Neural cell (in vitro differentiated cells): Measurements from ENCODE around the gene ITPR2. TPM values are rescaled to one million over a fixed set of nuclear protein-coding genes. Genes with fewer than 3 reads are reported as not detected.

ENCODE experiments used
- H2AFZ ChIP-seq: fragments of 200-600, 300-800 bp; sonication (generic), shearing (Covaris generic); 2 replicates; pipeline ENCODE4 v1.6.0; 2014; ENCODE audit warnings: low read depth, mild to moderate bottlenecking, antibody characterized with exemption, low read length, moderate library complexity
- H3F3A ChIP-seq: fragments of 200-600 bp; shearing (Covaris generic); 2 replicates; pipeline ENCODE4 v1.6.1; 2016; ENCODE audit warnings: mild to moderate bottlenecking, moderate library complexity, mixed read lengths, antibody characterized with exemption, low read length; ENCODE audit not compliant: insufficient read depth, poor library complexity, severe bottlenecking
- H3K27ac ChIP-seq: fragments of 200-600, 300-800 bp; sonication (generic), shearing (Covaris generic); 2 replicates; pipeline ENCODE4 v1.5.1; 2014; ENCODE audit warnings: mild to moderate bottlenecking, low read length, moderate library complexity
- H3K27me3 ChIP-seq: fragments of 300-800, 200-600 bp; sonication (generic), shearing (Covaris generic); 2 replicates; pipeline ENCODE4 v1.6.0; 2014; ENCODE audit warnings: mild to moderate bottlenecking, low read depth, low read length, moderate library complexity; ENCODE audit not compliant: insufficient read depth
- H3K36me3 ChIP-seq: fragments of 300-800, 200-600 bp; sonication (generic), shearing (Covaris generic); 2 replicates; pipeline ENCODE4 v1.5.1; 2014; ENCODE audit warnings: mild to moderate bottlenecking, antibody characterized with exemption, low read length, moderate library complexity; ENCODE audit not compliant: insufficient read depth
- H3K4me2 ChIP-seq: fragments of 300-800, 200-600 bp; sonication (generic), shearing (Covaris generic); 2 replicates; pipeline ENCODE4 v1.6.0; 2014; ENCODE audit warnings: mild to moderate bottlenecking, low read length
- H3K4me3 ChIP-seq: fragments of 300-800, 200-600 bp; sonication (generic), shearing (Covaris generic); 2 replicates; pipeline ENCODE4 v1.5.1; 2014; ENCODE audit warnings: mild to moderate bottlenecking, low read length, moderate library complexity
- H3K79me2 ChIP-seq: fragments of 200-600 bp; shearing (Covaris generic); replicated peaks from 2 replicates; pipeline ENCODE4 v1.6.0; 2014; ENCODE audit warnings: mild to moderate bottlenecking, low read length, moderate library complexity; ENCODE audit not compliant: insufficient read depth
- H3K9ac ChIP-seq: fragments of 300-800, 200-600 bp; sonication (generic), shearing (Covaris generic); 2 replicates; pipeline ENCODE4 v1.6.1; 2016; ENCODE audit warnings: mild to moderate bottlenecking, low read length, mixed read lengths
- H3K9me2 ChIP-seq: fragments of 200-600 bp; shearing (Covaris generic); 2 replicates; pipeline ENCODE4 v1.6.1; 2016; ENCODE audit warnings: mild to moderate bottlenecking, low read length, mixed read lengths; ENCODE audit not compliant: insufficient read depth
- H3K9me3 ChIP-seq: fragments of 200-600, 300-800 bp; sonication (generic), shearing (Covaris generic); 2 replicates; pipeline ENCODE4 v1.6.1; 2016; ENCODE audit warnings: mild to moderate bottlenecking, mixed run types, low read length, moderate library complexity, mixed read lengths
- H4K20me1 ChIP-seq: fragments of 200-600 bp; shearing (Covaris generic); 2 replicates; pipeline ENCODE4 v1.6.1; 2016; ENCODE audit warnings: mild to moderate bottlenecking, mixed run types; ENCODE audit not compliant: insufficient read depth
- EP300 ChIP-seq: fragments of 450-650 bp; conservative IDR thresholded peaks from 2 replicates; pipeline ENCODE4 v1.6.1; 2014; ENCODE audit warnings: antibody characterized with exemption, mild to moderate bottlenecking, moderate library complexity; ENCODE audit not compliant: poor library complexity, severe bottlenecking
- EZH2 ChIP-seq: fragments of 200-600, 300-800 bp; shearing (Covaris generic), sonication (generic); IDR thresholded peaks from 2 replicates; pipeline ENCODE4 v1.6.1; 2014; ENCODE audit warnings: antibody characterized with exemption, low read length, borderline replicate concordance, mild to moderate bottlenecking; ENCODE audit not compliant: insufficient read depth, poor library complexity, severe bottlenecking
- MXI1 ChIP-seq: fragments of 450-650 bp; conservative IDR thresholded peaks from 2 replicates; pipeline ENCODE4 v1.6.1; 2014; ENCODE audit warnings: antibody characterized with exemption, mild to moderate bottlenecking; ENCODE audit not compliant: poor library complexity, severe bottlenecking
- POLR2AphosphoS5 ChIP-seq: IDR thresholded peaks from 2 replicates; pipeline ENCODE4 v1.6.1; 2012
- RAD21 ChIP-seq: fragments of 450-650 bp; conservative IDR thresholded peaks from 2 replicates; pipeline ENCODE4 v1.6.1; 2014; ENCODE audit warnings: antibody characterized with exemption, mild to moderate bottlenecking, moderate library complexity
- SMC3 ChIP-seq: fragments of 450-650 bp; conservative IDR thresholded peaks from 2 replicates; pipeline ENCODE4 v1.6.1; 2014; ENCODE audit warnings: antibody characterized with exemption, mild to moderate bottlenecking, moderate library complexity; ENCODE audit not compliant: poor library complexity
- TAF1 ChIP-seq: IDR thresholded peaks from 2 replicates; pipeline ENCODE4 v1.6.1; 2012; ENCODE audit warnings: low read depth
- polyA plus RNA-seq: library from polyadenylated mRNA; depleted of rRNA; stranded (reverse); fragments of >200 nt; gene quantifications from 2 replicates; pipeline ENCODE4 v1.2.3, GENCODE V29; 2014
- TF ChIP-seq, protein P1 (sequence below): IDR thresholded peaks from 2 replicates; pipeline ENCODE4 v1.6.1; 2012; ENCODE audit warnings: borderline replicate concordance
- TF ChIP-seq, protein P2 (sequence below): fragments of 450-650 bp; IDR thresholded peaks from 2 replicates; pipeline ENCODE4 v1.5.1; 2014; ENCODE audit warnings: antibody characterized with exemption, mild to moderate bottlenecking, moderate library complexity; ENCODE audit not compliant: poor library complexity, severe bottlenecking

ITPR2 gene
- polyA plus RNA-seq, 1 donor from 2014 or later, result 2.0 TPM

DNA sequence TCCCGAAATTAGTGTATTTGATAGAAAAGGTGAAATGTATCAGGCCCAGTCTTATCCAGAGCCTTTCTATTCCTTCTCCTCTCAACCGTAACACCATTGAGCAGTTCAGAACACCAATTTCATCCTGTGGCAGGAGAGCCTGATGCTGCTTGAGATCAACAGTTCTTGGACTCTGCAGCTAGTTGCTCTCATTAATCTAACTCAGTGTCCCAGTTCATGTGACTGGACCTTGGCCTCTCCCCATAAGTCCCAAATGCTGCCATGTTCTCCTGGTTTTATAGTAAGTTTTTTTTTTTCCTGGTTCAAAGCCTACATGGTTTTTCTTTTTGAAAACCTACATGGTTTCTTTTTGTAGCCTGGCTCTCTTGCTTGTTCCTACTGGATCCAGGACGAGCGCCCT is 293.9 kb downstream of the ITPR2 start:
- no peak overlapping the region for H3K9ac ChIP-seq
- H3K27me3 ChIP-seq, result no peaks in the 10 kb centered on the region
- TF ChIP-seq, protein P1, sequence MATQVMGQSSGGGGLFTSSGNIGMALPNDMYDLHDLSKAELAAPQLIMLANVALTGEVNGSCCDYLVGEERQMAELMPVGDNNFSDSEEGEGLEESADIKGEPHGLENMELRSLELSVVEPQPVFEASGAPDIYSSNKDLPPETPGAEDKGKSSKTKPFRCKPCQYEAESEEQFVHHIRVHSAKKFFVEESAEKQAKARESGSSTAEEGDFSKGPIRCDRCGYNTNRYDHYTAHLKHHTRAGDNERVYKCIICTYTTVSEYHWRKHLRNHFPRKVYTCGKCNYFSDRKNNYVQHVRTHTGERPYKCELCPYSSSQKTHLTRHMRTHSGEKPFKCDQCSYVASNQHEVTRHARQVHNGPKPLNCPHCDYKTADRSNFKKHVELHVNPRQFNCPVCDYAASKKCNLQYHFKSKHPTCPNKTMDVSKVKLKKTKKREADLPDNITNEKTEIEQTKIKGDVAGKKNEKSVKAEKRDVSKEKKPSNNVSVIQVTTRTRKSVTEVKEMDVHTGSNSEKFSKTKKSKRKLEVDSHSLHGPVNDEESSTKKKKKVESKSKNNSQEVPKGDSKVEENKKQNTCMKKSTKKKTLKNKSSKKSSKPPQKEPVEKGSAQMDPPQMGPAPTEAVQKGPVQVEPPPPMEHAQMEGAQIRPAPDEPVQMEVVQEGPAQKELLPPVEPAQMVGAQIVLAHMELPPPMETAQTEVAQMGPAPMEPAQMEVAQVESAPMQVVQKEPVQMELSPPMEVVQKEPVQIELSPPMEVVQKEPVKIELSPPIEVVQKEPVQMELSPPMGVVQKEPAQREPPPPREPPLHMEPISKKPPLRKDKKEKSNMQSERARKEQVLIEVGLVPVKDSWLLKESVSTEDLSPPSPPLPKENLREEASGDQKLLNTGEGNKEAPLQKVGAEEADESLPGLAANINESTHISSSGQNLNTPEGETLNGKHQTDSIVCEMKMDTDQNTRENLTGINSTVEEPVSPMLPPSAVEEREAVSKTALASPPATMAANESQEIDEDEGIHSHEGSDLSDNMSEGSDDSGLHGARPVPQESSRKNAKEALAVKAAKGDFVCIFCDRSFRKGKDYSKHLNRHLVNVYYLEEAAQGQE, result no peak
- TF ChIP-seq EZH2, result no peak
- TF ChIP-seq RAD21, result no peak
- TF ChIP-seq SMC3, result no peak
- TF ChIP-seq POLR2AphosphoS5, result no peak
- TF ChIP-seq TAF1, result no peak
- TF ChIP-seq EP300, result no peak
- TF ChIP-seq, protein P2, sequence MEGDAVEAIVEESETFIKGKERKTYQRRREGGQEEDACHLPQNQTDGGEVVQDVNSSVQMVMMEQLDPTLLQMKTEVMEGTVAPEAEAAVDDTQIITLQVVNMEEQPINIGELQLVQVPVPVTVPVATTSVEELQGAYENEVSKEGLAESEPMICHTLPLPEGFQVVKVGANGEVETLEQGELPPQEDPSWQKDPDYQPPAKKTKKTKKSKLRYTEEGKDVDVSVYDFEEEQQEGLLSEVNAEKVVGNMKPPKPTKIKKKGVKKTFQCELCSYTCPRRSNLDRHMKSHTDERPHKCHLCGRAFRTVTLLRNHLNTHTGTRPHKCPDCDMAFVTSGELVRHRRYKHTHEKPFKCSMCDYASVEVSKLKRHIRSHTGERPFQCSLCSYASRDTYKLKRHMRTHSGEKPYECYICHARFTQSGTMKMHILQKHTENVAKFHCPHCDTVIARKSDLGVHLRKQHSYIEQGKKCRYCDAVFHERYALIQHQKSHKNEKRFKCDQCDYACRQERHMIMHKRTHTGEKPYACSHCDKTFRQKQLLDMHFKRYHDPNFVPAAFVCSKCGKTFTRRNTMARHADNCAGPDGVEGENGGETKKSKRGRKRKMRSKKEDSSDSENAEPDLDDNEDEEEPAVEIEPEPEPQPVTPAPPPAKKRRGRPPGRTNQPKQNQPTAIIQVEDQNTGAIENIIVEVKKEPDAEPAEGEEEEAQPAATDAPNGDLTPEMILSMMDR, result no peak
- TF ChIP-seq MXI1, result no peak
- H3K4me2 ChIP-seq, result no peak overlapping the region
- no peaks in the 10 kb centered on the region for H3K9me3 ChIP-seq
- no peak overlapping the region for H2AFZ ChIP-seq
- H3K27ac ChIP-seq, result no peak overlapping the region
- no peaks in the 10 kb centered on the region for H3K79me2 ChIP-seq
- H3K4me3 ChIP-seq, result no peak overlapping the region
- no peaks in the 10 kb centered on the region for H4K20me1 ChIP-seq
- H3K36me3 ChIP-seq, result no peaks in the 10 kb centered on the region
- H3F3A ChIP-seq, result no peaks in the 10 kb centered on the region
- no peaks in the 10 kb centered on the region for H3K9me2 ChIP-seq

DNA sequence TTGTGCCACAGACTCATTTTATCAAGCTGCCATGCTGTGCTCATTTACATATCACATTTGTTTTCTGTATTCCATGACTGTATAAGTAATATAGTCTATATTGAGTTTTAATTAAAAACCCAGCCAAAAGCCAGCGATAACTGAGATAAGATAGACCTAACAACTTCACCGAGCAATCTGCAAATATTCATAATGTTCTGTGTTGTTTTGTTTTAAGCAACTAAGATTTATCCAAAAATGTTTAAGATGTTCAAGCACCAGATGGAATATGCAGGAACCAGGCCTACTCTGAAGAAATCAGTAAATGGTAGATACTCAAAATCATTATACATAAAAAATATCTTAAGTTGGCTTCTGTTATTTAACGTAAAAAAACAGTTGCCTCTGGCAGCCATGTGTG is 295.3 kb downstream of the ITPR2 start:
- Histone ChIP-seq H2AFZ (no peak overlapping the region), H3K27ac (no peak overlapping the region), H4K20me1 (no peaks in the 10 kb centered on the region), H3K4me2 (no peak overlapping the region), H3K9me3 (no peaks in the 10 kb centered on the region), H3K36me3 (no peaks in the 10 kb centered on the region), H3K79me2 (no peaks in the 10 kb centered on the region), H3K9ac (no peak overlapping the region), H3K9me2 (no peaks in the 10 kb centered on the region), H3K4me3 (no peak overlapping the region), H3K27me3 (no peaks in the 10 kb centered on the region), H3F3A (no peaks in the 10 kb centered on the region)
- no peak for TF ChIP-seq POLR2AphosphoS5
- no peak for TF ChIP-seq SMC3
- no peak for TF ChIP-seq EZH2
- TF ChIP-seq, protein P1, result no peak
- no peak for TF ChIP-seq TAF1
- TF ChIP-seq MXI1, result no peak
- TF ChIP-seq RAD21, result no peak
- TF ChIP-seq, protein P2, result no peak
- TF ChIP-seq EP300, result no peak
